GM18511 (cell line): ENCODE measurements around the gene C1orf232.

ENCODE experiments used
- ATAC-seq: cut with Tn5 transposase; IDR thresholded peaks from one replicate; pipeline ENCODE4 v1.9.1; 2021; ENCODE audit warnings: mild to moderate bottlenecking, moderate library complexity; ENCODE audit not compliant: unreplicated experiment

C1orf232 gene

DNA sequence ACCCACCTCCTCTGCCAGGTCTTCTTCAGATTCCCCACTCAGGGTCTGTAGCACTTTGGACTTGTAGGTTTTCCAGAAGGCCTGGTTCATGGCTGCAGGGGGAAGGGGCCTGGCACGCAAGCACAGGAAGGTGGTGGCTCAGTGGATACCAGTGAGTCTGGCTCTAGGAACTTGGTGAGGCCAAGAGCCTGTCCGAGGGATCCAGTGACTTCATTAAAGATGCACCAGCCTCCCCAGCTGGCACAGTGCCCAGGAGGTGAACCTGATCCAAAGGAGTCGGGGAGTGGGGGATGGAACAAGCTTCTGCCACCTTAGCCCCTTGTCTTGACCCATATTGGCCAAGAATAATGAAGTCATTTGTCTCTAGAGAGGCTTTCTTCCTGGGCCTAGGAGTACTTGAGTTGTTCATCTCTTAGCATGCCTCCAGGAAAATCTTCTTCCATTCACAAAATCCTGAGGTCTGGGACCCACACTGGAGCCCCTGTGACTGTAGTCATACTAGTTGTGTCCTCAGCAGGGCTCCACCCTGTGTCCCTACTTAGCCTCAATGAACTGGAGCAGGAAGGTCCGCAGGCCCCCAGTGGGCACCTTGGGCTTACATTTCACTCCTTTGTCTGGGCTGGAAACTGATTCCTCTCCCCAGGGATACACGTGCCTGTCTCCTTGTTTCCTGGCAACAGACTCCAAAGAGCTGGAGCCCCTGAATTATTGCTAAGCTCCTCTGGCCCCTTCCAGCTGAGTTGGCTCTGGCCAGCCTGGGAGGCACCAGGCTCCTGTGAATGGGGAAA lies at the start of gene C1orf232:
Gene C1orf232 (minus strand): TSS at position 554 of the 788 bp plus-strand sequence. CDS start 464 bp downstream, at position 90.
- no peak for ATAC-seq

GRCh38 chr1:26215246-26215645 lies 46.5 kb upstream of the C1orf232 start:
- no peak for ATAC-seq

GRCh38 chr1:26213335-26213905 lies 44.7 kb upstream of the C1orf232 start:
- ATAC-seq = no peak

DNA sequence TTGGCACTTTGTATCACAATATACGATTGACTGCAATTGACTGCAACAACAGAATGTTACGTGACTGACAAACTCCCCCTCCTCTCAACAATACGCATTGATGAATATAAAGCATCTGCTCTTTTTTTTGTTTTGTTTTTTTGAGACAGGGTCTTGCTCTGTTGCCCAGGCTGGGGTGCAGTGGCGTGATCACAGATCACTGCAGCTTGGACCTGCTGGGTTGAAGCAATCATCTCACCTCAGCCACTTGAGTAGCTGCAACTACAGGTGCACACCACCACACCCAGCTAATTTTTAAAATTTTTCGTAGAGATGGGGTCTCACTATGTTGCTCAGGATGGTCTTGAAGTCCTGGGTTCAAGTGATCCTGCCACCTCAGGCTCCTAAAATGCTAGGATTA lies 44.0 kb upstream of the C1orf232 start:
- ATAC-seq = no peak

DNA sequence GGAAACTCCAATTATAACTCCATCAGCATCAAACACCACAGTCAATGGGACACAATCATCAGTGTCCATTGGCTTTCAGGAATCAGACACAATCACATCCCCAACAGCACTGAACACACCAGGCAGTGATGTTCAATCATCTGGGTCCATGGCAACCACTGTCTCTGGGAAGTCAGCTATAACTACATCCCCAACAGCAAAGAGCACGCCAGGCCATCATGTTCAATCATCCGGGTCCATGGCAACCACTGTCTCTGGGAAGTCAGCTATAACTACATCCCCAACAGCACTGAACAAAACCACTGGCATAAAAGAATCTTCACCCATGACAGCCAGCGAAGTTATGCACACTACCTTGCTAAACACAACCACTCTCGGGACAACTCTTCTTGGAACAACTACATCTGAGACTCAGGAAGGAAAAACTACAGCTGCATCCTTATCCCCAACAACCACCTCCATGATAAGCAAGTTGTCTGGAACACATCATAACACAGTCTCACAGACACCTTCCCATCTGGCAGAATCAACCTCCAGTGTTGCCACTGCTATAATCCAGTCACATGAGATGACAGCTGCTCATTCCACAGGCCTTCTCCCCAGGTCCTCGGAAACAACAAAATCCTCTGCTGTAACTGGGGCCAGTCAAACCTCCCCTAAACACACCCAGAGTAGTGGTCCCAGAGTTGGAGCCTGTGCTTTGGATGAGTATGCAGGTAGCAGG lies 41.5 kb upstream of the C1orf232 start:
- no peak for ATAC-seq

GRCh38 chr1:26203642-26204318 lies 35.0 kb upstream of the C1orf232 start:
- ATAC-seq = no peak

- no peak for ATAC-seq
Observed at GRCh38 chr1:26200413-26200812, 31.6 kb upstream of the C1orf232 start.

DNA sequence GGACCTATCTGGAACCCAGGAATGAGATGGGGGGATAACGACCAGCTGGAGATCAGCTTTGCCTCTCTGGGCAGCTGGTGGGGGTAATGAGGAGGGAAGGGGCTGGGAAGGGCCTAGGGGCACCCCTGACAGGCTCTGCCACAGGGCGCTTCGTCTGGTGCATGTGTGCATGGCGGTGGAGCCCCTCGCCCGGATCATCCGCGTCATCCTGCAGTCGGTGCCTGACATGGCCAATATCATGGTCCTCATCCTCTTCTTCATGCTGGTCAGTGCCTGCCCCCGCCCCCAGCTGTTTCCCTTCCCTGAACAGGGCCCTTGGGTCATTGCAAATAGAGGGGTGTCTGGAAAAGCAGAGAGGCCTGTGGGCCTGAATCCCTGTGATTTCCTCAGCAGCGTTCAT lies 29.1 kb upstream of the C1orf232 start:
- ATAC-seq = no peak

GRCh38 chr1:26197301-26197700 lies 28.5 kb upstream of the C1orf232 start:
- no peak for ATAC-seq

- no peak for ATAC-seq
Observed at GRCh38 chr1:26195805-26196204, 27.0 kb upstream of the C1orf232 start.

DNA sequence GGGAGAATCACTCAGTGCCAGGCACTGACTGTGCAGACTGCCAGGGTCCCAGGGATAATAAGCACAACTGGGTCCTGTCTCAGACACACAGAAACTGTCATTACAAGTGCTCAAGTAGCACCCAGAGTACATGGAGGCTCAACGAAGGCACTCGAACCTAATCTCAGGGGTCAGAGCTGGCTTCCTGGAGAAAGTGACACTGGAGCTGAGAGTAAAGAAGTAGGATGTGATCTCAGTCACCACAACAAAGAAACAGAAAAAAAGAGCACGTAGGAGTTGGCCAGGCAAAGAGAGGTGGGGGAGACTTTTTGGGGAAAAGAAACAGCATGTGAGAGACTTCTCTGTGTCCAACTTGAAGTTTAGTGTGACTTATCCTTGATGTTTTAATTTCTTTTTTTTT lies 23.0 kb upstream of the C1orf232 start:
- no peak for ATAC-seq

GRCh38 chr1:26190373-26190987 lies 21.7 kb upstream of the C1orf232 start, which contains the start of gene CATSPER4:
CATSPER4 (plus strand) TSS chr1:26190602; CDS start chr1:26190628, 26 bp downstream.
- ATAC-seq = no peak

GRCh38 chr1:26189751-26190275 lies 21.1 kb upstream of the C1orf232 start:
- no peak for ATAC-seq

GRCh38 chr1:26189331-26189730 lies 20.6 kb upstream of the C1orf232 start:
- no peak for ATAC-seq

DNA sequence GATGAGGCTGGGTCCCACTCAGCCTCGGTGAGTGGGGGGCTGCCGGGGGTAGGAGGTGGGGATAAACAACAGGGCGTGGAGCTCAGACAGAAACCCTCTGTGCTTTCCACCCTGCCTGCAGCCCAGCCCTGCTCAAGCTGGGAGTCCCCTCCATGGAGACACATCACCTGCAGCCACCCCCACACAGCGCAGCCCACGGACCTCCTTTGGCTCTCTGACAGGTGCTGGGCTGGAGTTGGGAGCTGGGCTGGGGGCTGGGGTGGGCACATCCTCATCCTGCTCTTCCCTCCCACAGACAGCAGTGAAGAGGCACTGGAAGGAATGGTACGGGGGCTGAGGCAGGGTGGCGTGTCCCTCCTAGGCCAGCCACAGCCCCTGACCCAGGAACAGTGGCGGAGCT lies 19.7 kb upstream of the C1orf232 start:
- no peak for ATAC-seq

- ATAC-seq = no peak
Observed at GRCh38 chr1:26187882-26188281, 19.1 kb upstream of the C1orf232 start.

GRCh38 chr1:26184883-26185282 lies 16.1 kb upstream of the C1orf232 start:
- no peak for ATAC-seq

GRCh38 chr1:26184086-26184485 lies 15.3 kb upstream of the C1orf232 start:
- ATAC-seq = no peak

DNA sequence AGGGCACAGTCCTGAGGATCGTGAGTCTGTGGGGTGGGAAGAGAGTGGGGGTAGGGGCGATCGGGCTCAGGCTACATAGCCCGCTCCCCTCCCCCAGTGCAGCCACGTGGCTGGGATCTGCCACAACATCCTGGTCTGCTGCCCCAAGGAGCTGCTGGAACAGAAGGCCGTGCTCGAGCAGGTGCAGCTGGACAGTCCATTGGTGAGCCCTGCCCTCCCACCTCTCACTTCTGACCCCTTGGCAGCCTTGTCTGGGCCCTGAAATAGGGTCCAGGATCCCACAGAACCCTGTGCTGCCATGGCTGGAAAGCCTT lies 13.6 kb upstream of the C1orf232 start:
- ATAC-seq = no peak

GRCh38 chr1:26181586-26182382 lies 13.0 kb upstream of the C1orf232 start:
- ATAC-seq = no peak
